Fibroblast of the conjunctiva (primary cell): ENCODE results near the gene PHF1.

Experiments
- DNase-seq: peaks from one replicate; pipeline ENCODE4 v3.0.0-alpha.2; 2010; ENCODE audit warnings: low read depth

PHF1 gene

DNA sequence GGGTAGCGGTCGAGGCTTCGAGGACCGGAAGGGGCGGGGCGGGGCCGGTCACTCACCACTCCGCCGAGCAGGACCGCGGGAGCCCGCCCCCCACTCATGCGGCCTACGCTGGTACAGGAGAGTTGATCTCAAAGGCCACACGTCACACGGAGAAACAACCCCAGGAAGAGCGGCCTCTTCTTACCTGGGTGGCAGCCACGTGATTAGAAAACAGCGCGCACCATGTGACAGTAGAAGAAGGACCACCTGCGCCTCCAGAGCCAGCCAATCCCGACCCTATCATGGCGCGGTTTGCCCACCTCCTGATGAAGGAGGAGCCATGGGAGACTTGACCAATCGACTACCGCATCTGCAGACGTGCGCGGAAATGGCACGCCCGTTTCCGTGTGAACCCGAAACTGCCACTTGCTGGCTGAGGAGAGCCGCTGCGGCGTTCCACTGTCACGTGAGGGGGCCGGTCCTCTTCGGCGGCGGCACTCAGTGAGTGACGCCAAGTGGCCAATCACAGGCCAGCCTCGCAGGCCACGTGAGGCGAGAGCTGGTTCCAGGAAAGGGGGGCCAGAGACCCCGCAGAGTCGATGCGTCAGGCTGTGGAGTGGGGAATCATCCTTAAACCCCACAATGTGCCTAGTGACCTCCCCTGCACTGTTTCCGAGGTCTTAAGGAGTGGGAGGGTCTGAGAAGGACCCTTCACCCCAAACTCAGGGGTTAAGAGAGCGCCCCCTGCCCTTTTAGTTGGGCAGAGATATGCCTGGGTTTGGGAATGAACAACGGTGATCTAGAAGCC is 7.3 kb downstream of the PHF1 start, which contains the start of gene CUTA:
Gene CUTA (minus strand): TSS at position 205 of the 787 bp plus-strand sequence. CDS start 107 bp downstream, at position 98.
- DNase-seq: peak; percentile 100

GRCh38 chr6:33418690-33419291 is 8.0 kb downstream of the PHF1 start:
- no peak for DNase-seq

DNA sequence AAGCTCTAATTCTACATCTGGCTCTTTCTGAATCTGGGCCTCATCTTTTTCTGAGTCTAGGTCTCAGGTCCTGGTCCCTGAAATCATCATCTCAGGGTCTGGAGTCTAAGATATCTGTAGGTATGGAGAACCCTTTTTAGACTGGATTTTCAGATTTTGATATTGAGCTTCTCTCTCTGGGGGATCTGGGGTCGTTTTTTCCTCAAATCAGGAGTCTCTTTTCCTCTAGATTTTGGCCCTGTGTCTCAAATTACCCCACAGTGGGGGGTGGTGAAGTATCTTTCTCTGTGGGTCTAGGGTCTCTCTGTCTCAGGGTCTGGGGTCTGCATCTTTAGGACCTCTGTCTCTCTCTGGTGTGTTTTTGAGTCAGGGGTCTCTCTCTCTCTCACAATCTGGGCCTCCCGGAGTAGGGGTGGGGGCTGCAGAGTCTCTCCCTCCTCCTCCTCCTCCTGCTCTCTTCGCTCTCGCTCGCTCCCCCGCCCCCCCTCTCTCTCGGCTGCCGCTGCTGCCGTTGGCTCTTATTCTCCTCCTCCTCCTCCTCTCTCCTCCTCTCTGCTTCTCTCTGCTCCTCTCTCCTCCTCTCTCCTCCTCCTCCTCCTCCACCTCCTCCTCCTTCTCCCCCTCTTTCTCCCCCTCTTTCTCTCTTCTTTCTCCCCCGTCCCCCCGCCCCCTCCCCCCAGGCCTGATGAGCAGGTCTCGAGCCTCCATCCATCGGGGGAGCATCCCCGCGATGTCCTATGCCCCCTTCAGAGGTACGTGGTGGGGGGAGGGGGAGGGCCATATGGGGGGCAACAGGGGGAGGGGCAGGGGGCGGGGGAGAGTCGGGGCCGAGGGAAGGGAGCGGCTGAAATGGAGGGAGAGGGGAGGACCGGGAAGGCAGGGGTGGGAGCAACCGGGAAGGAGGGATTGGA is 9.0 kb downstream of the PHF1 start, which contains the start of gene SYNGAP1:
Gene SYNGAP1 (plus strand): TSS at position 486 of the 911 bp plus-strand sequence. CDS start 200 bp downstream, at position 686.
- peak; percentile 49 for DNase-seq

DNA sequence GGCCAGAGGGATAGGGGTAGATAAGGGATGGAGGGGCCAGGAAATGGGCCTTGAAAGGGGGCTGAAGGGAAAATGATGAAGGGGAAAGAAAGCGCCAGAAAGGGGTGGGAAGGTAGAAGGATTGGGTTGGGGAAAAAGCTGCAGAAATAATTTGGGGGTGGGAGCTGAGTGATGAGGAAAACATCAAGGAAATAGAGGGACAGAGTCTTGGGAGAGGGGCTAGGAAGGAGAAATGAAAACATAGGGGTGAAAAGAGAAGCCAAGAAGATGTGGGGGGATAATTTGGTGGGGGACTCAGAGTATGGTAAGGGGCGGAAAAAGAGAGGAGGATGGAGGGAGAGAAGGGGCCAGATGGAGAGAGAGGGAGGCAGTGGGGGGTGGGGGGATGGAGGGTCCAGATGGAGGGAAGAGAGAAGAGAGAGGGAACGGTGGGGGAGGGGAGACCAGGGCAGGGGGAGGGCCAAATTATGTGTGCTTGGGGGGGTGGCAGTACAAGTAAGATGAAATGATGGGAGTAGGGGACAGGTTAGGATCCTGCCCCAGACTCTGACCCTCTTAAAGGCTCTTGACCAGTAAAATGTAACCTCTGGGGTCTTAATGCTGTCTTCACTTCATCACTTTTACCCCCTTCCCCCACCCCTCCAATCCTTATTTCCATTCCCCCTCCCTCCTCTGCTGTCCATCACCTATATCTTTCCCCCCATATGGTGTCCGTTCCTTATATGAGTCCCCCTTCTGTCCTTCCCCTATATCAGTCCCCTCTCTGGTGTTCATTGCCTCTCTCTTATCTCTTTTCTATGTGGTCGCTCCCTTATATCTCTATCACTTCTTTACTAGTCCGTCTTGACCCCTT is 9.9 kb downstream of the PHF1 start:
- no peak for DNase-seq

GRCh38 chr6:33421344-33421643 is 10.5 kb downstream of the PHF1 start:
- no peak for DNase-seq

- no peak for DNase-seq
These were observed 13.0 kb downstream of the PHF1 start for GRCh38 chr6:33423777-33424176.

GRCh38 chr6:33424855-33425667 is 14.2 kb downstream of the PHF1 start:
- DNase-seq: no peak

DNA sequence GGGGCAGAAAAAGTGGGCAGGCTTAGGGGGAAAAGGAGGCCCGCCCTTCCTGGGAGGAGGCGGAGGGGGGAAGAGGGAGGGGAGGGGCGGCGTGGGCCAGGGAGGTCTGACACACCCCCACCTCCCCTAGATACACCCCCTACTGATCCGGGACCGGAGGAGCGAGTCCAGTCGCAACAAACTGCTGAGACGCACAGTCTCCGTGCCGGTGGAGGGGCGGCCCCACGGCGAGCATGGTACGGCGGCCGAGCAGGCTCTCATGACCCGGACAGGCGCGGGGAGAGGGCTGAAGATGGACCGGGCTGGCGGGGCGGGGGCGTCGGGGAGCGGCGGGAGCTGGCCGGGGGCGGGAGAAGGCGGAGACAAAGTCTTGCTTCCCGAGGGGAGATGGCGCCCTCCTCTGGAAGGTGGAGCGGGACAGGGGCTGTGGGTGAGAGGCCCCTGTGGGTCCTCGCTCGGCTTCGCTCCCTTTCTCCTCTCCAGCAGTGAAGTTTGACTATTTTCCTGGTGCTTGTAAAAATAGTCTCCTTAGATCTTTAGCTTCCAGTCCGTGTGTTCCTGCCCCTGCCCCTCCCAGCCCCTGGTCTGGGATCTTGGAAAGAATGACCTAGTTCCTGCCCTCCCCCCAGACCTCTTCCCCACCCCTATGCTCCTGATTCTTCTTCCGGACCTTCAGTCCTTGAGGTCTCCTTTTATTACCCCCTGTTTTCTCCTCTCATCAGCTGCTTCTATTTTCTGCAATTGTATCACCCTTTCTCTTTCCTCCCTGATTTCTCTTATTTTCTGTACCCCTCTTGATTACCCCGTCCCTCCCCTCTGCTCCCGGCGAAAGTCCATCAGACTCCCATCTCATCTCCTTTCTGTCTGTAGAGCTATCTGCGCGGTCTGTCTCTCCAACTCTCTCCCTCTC is 15.1 kb downstream of the PHF1 start:
- DNase-seq: peak; percentile 79

- DNase-seq: no peak
These were observed 16.0 kb downstream of the PHF1 start for GRCh38 chr6:33426590-33427511.

DNA sequence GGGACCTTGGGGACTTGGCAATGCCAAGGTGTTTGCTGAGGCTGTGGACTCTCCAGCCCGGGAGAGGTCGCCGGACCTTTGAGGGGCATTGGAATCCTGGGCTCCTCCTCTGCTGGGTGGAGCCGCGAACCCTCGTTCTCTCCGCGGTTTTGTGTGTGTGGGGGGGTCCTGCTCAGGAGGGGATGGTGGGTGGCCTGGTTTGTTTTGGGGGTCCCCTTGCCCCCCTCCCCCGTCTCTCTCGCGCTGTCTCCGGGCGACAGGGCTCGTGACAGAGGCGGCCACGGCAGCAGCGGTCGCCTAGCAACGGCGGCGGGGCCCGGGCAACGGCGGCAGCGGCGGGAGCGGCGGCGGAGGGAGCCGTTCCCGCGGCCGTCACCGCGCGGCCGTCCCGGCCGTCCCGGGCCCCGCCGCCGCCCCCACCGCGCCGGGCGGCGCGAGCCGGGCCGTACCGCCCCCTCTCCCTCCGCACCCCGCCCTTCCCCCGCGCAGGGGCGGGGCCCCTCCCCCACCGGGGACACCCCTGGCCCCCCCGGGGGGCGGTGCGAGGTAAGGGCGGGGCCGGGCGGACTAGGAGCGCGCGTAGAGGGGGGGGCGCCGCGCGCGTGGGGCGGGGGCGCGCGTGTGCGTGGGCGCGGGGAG is 16.9 kb downstream of the PHF1 start:
- DNase-seq: no peak

- DNase-seq: no peak
These were observed 17.6 kb downstream of the PHF1 start for GRCh38 chr6:33428224-33428965.

DNA sequence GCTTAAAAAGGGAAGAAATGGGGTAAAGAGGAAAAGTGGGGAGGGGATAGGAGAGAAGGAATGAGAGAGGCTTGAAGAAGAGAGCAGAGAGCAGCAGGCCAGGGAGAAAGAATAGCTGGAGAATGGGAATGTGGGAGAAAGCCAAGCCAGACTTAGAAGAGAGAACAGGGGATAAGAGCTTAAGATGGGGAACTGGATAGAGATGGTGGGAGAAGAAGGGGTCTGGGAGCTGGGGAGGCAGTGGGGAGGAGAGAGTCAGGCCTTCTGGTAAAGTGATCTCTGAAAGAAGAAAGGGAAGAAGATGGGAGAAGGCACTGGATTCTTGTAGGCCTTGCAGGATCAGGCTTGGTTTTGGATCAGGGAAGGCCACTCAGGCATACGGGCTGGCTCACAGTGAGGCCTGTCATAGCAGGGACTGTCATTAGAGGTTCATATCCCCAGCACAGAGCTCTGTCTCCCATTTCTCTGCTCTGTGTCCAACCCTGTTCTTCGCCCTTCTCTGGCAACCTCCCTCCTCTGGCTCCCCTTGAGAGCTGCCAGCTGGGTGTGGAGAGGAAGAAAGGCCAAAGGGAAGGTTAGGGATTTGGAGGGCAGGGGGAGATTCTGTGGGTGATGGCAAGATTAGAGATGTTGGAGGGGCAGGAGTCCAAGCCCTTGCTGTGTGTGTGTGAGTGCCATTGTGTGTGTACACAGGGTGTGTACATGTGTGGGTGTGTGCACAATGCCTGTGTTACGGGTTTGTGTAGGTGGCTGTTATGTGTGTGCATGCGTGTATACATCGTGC is 18.3 kb downstream of the PHF1 start:
- no peak for DNase-seq

DNA sequence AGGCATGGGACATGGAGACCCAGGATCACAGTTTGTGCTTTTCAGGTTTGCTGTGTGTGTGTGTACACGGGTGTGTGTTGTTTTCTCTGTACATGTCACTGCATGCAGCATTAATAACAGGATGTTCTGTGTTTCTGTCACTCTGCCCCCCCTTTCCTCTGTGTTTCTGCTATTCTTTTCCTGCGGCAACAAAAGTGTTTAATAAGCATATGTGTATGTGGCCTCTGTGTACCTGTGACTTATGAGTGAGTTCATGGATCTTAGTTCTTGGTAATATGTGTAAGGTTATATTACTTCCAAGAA is 18.9 kb downstream of the PHF1 start:
- DNase-seq: no peak

DNA sequence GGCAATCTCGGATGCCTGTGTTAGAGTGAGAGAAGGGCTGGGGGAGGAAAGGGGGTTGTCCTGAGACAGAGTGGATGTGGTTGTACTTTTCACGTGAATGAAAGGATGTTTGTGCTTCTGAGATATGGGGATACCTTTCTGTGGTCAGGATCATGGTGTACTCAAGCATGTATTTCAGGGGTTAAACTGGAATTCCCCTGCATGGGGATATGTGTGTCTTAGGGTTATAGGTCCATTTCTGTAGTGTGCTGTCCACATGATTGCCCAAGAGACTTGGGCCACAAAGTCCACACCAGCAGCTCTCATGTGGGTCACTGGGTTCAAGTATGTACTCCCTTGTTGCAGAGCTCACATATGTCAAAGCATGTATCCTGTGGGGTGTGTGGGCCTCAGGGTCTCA is 19.5 kb downstream of the PHF1 start:
- DNase-seq: no peak

GRCh38 chr6:33430991-33431879 is 20.4 kb downstream of the PHF1 start:
- DNase-seq: peak; percentile 39
